Measurements from ENCODE around the gene TEX13D.

The TEX13D gene

DNA sequence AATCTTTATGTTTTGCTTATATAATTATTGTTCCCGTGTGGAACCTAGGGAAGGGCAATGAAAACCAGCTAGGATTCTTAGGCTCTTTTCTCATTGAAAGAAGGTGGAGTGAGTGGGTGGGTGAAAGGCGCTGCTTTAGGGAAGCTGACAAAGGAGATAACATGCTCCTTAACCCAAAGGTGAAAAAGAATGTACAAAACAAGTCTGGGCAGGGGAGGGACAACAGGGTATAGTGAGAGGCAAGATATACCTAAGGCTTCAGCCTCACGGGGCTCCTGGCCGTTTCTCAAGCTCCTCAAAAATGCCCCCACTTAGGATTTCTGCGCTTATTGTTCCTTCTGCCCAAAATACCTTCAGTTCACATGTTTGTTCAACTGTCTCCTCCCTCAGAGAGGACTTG is 15.7 kb downstream of the TEX13D start:
- no peak for DNase-seq

DNA sequence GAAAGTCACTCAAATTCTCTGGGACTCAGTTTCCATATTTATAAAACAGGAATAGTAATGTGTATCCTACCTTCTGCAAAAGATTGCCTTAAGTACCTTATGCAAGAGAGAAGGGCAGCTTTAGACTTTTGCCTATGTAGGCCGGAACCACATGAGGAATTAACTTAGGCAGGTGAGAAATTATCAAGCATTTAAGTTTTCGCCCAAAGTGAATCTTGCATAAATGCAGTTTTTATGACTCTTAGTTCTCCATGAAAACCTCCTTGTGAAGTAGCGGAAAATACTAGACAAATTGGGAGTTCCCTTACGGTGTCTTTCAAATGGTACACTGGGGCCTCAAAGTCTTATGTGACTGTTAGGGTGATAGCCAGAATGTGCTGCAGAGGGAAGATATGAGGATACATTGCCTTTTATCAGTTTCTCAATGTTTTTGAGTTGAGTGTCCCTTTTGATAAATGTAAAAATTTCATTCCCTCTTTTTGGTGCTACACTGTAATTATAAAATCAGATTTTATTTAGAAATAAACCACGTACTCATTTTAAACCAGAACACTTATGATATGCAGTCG is 16.5 kb downstream of the TEX13D start:
- no peak for DNase-seq

DNA sequence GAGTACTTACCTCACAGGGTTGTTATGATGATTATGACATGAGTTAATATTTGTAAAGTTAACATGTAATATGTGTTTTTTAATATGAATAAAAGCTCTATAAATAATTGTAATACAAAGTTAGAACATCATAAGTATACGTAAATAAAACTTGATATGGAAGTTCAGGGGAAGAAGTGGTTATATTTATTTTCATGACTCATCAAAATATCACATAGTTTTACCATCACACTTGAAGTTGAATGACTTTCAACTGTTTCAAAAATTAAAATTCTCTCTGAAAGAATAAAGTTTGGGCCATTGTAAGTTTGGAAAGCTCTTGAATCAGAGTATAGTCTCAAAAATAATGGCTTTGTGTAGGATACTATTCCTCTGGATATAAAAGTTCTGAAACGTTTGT is 22.2 kb downstream of the TEX13D start:
- no peak for DNase-seq

DNA sequence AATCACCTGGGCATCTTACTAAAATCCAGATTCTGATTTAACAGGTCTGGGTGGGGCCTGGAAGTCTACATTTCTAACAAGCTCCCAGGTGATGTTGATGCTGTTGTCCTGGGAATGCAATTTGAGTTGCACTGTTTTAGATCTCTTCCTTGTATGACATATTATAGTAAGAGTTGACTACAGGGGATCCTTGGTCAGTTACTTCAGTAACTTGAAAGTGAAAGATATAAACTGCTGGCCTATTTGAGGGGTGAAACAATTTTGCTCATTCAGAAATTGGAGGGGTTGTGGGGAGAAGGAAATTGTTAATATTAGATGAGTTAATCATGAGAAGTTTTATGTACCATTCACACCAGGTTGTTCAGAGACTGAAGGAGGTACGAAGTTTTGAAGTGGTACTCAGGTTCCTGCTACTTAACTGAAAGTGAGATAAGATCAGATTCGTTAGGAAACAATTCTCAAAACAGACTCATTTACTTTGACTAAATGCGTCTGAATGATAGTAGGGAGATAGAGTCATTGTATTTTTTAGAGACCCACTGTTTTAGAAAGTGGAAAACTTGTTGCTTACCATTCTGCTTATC is 26.4 kb downstream of the TEX13D start:
- no peak for DNase-seq

DNA sequence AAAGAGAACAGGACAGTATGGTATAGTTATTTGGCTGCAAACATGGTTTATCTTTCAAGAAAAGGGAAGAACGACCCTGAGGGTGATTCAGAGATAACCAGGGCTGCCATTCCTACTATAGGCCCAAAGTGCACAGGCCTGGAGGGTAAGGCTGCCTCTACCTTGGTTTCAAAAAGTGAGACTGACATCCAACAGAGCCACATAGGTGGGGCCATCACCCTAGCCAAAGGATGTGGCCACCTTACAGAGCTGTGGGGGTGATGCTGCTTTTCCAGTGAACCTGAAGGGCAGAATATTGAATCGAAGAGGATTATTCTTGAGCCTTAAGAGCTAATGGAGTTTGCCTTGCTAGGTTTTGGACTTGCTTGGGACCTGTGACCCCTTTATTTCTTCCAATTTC is 29.6 kb downstream of the TEX13D start:
- no peak for DNase-seq

DNA sequence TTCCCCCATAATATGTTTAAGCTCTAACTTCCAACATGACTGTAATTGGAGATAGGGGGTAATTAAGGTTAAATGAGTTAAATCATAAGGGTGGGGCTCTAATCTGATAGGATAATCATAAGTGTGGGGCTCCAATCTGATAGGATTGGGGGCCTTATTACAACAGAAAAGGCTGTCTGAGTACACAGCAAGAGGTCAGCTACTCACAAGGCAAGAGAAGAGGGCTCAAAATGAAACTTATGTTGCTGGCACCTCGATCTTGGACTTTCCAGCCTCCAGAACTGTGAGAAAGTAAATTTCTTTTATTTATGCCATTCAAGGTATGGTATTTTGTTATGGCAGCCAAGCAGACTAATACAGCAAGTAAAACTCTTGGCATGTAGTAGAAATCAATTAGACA is 30.3 kb downstream of the TEX13D start:
- DNase-seq: no peak

DNA sequence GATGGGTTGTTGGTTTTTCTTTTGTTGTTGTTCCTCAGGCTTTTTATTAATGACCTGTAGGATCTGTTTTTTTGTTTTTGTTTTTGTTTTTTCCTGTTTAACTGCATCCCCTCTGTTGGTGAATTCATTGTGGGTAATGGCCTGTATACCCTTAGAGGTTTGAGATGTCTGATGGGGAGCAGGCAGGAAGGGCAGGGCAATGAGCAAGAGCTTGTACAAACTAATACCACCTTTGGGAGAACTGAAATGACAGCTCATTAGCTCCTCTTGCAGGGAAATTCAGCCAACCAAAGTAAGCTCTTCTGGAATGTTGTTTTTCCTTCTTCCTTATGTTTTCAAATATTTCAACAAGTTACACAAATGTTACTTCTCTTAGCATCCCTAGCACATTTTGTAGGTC is 37.3 kb downstream of the TEX13D start:
- no peak for DNase-seq

DNA sequence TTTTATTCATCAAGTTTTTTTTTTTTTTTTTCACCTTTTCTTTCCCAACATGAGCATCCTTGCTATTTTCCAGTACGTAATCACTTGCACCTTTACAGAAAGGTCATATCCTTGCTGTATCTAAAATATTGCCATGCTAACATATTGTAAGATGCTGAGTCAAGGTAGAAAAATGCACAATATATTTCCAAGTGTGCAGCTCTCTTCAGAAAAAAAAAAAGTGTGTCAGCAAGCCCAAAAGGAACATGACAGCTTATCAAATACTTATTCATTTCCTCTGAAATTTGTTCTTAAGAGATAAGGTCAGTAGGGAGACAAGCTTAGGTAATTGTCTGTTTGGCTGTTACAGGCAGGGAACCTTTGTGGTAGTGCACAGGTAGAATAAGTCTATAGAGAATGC is 40.9 kb downstream of the TEX13D start:
- DNase-seq: no peak

DNA sequence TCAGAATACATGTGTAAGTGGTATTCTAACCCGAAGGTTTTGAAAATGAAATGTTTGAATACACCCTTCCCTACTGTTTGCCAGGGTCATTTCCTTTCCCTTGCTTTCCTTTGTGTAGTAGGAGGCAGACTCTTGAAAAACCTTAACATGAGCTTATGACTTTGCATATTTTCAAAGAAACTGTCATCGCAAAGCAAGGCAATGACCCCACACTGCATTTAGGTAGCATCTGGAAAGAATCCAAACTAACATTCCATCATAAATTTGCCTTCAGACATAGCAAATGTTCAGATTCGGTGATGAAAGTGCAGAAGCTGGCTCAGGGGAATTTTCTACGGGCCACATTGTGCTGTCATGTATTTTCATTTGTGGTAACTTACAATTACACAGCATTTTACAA is 46.2 kb downstream of the TEX13D start:
- peak; percentile 25 for DNase-seq

DNA sequence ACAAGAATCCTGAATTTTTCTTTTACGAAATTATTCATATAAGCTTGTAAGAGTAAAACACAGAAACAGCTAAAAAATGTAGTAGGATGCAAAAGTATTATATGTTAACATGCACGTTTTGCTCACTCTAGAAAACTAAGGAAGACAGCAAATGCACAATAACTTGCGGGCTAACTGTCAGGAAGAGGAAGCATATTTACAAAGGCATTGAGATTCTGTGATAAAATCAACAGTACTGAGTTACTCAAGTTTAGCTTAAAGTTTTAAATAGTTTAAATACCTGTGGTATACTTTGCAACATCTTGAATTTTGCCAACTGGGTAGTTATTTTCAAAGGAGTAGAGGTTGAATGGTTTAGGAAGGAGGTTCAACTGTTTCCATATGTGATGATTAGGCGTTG is 50.9 kb downstream of the TEX13D start:
- no peak for DNase-seq

DNA sequence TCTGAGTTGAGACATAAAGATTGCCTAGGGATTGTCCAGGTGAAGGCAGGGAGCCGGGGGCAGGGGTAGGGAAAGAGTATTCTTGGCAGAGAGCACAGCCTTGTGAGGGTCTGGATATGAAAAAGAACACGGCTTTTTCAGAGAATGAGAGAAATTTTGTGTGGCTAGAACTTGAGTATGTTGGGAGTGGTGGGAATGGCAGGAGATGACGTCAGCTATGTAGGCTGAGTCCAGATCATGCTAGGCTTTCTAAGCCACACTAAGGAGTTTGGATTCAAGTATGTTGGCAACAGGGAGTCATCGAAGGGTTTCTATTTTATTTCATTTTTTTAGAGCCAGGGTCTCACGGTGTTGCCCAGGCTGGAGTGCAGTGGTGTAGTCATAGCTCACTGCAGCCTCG is 53.9 kb downstream of the TEX13D start:
- no peak for DNase-seq

Measured in fibroblast of skin of back (primary cell).